Nephron progenitor cell (in vitro differentiated cells): ENCODE measurements around the gene RFC4.

Experiments used
- DNase-seq: peaks from one replicate; pipeline ENCODE4 v3.0.0; 2021
- H3K27ac Mint-ChIP-seq: 2 replicates; pipeline ENCODE4 v1.8.0; 2021; ENCODE audit warnings: mild to moderate bottlenecking, moderate library complexity, mixed read lengths
- H3K27me3 Mint-ChIP-seq: 2 replicates; pipeline ENCODE4 v1.8.0; 2021; ENCODE audit warnings: mild to moderate bottlenecking, low read depth, mixed read lengths; ENCODE audit not compliant: poor library complexity
- H3K36me3 Mint-ChIP-seq: 2 replicates; pipeline ENCODE4 v1.8.0; 2021; ENCODE audit warnings: low read depth, mixed read lengths
- H3K4me1 Mint-ChIP-seq: 2 replicates; pipeline ENCODE4 v1.8.0; 2021; ENCODE audit warnings: mixed read lengths
- H3K4me3 Mint-ChIP-seq: 2 replicates; pipeline ENCODE4 v1.8.0; 2021; ENCODE audit warnings: mild to moderate bottlenecking, moderate library complexity, mixed read lengths
- H3K9me3 Mint-ChIP-seq: 2 replicates; pipeline ENCODE4 v1.8.0; 2021; ENCODE audit warnings: mild to moderate bottlenecking, moderate library complexity, mixed read lengths
- CTCF ChIP-seq: fragments of 200-600 bp; sonication (generic); IDR thresholded peaks from 2 replicates; pipeline ENCODE4 v1.5.0; 2021; ENCODE audit warnings: antibody characterized with exemption

Gene RFC4

GRCh38 chr3:186839874-186840641 is 33.8 kb upstream of the RFC4 start:
- Mint-ChIP-seq H3K27me3 (peaks cover 23% of the 10 kb centered on the region), H3K36me3 (no peaks in the 10 kb centered on the region), H3K4me1 (no peaks in the 10 kb centered on the region), H3K9me3 (no peaks in the 10 kb centered on the region), H3K4me3 (no peak overlapping the region), H3K27ac (no peak overlapping the region)
- DNase-seq: no peak
- no peak for TF ChIP-seq CTCF

GRCh38 chr3:186832276-186832675 is 26.0 kb upstream of the RFC4 start:
- Mint-ChIP-seq H3K27ac (no peak overlapping the region), H3K9me3 (no peaks in the 10 kb centered on the region), H3K4me3 (no peak overlapping the region), H3K27me3 (peaks cover 47% of the 10 kb centered on the region), H3K36me3 (no peaks in the 10 kb centered on the region), H3K4me1 (no peaks in the 10 kb centered on the region)
- TF ChIP-seq CTCF: no peak
- no peak for DNase-seq

- Mint-ChIP-seq H3K9me3 (no peaks in the 10 kb centered on the region), H3K4me3 (no peak overlapping the region), H3K4me1 (peaks cover under 1% of the 10 kb centered on the region), H3K27ac (no peak overlapping the region), H3K36me3 (no peaks in the 10 kb centered on the region), H3K27me3 (peaks cover 47% of the 10 kb centered on the region)
- no peak for DNase-seq
- no peak for TF ChIP-seq CTCF
These were observed 25.5 kb upstream of the RFC4 start for GRCh38 chr3:186831798-186832197.

- H3K4me3 Mint-ChIP-seq: peak overlapping the region; percentile 20
- peaks cover 71% of the 10 kb centered on the region for H3K27me3 Mint-ChIP-seq
- no peaks in the 10 kb centered on the region for H3K9me3 Mint-ChIP-seq
- no peak for DNase-seq
- TF ChIP-seq CTCF: no peak
- H3K27ac Mint-ChIP-seq: no peak overlapping the region
- peaks cover 31% of the 10 kb centered on the region for H3K4me1 Mint-ChIP-seq
- H3K36me3 Mint-ChIP-seq: no peaks in the 10 kb centered on the region
These were observed 22.1 kb upstream of the RFC4 start for GRCh38 chr3:186828340-186828739.

- Mint-ChIP-seq H3K4me1 (peaks cover 31% of the 10 kb centered on the region), H3K27me3 (peaks cover 71% of the 10 kb centered on the region), H3K27ac (no peak overlapping the region), H3K4me3 (peak overlapping the region; percentile 81), H3K9me3 (no peaks in the 10 kb centered on the region), H3K36me3 (no peaks in the 10 kb centered on the region)
- DNase-seq: peak; percentile 87
- no peak for TF ChIP-seq CTCF
These were observed 20.9 kb upstream of the RFC4 start for GRCh38 chr3:186826976-186827857.
